Esophagus muscularis mucosa (tissue), 4 donors: ENCODE results near the gene CEP164.

Experiments used
- EP300 ChIP-seq: sonication (generic); formaldehyde crosslinking; IDR thresholded peaks from one replicate; pipeline ENCODE4 v1.6.1; 2017; ENCODE audit warnings: antibody characterized with exemption
- POLR2A ChIP-seq: fragments of 450-650 bp; IDR thresholded peaks from one replicate; pipeline ENCODE4 v1.6.1; 2017; ENCODE audit warnings: antibody characterized with exemption, moderate library complexity, mild to moderate bottlenecking, low read depth
- POLR2AphosphoS5 ChIP-seq, 2 donors: sonication (generic); formaldehyde crosslinking; IDR thresholded peaks; one replicate each; pipeline ENCODE4 v1.6.1; 2017; ENCODE audit warnings: antibody characterized with exemption in 2 of 2
- TF ChIP-seq, protein P1 (sequence below), 3 experiments: fragments of 200-600 bp in 2 of 3; fragments of 450-650 bp in 1 of 3; sonication (generic) in 2 of 3; IDR thresholded peaks; one replicate each; pipeline ENCODE4 v1.5.1; 2017 to 2019; ENCODE audit warnings: antibody characterized with exemption in 3 of 3, mild to moderate bottlenecking in 2 of 3, moderate library complexity in 1 of 3

DNA sequence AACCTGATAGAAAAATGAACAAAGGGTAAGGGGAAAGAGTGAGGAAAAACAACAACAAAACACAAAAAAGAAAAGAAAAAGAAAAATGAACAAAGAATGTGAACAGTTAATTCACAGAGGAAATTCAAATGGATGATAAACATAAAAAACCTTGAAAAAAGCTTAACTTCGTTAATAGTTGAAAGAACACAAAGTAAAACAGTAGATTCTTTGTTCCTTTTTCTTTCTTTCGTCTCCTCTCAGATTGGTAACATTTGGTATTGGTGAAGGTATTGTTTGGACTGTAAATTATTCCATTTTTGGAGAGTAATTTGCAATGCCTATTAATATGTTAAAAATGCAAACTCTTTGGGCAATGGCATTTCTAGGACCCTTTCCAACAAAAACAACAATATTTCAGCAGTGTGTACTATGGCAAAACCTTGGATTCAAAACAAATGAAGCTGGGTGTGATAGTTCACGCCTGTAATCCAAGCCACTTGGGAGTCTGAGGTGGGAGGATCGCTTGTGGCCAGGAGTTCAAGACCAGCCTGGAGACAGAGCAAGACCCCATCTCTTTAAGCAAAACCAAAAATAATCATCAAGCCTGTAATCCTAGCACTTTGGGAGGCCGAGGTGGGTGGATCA lies 8.3 kb upstream of the CEP164 start:
- TF ChIP-seq, protein P1, sequence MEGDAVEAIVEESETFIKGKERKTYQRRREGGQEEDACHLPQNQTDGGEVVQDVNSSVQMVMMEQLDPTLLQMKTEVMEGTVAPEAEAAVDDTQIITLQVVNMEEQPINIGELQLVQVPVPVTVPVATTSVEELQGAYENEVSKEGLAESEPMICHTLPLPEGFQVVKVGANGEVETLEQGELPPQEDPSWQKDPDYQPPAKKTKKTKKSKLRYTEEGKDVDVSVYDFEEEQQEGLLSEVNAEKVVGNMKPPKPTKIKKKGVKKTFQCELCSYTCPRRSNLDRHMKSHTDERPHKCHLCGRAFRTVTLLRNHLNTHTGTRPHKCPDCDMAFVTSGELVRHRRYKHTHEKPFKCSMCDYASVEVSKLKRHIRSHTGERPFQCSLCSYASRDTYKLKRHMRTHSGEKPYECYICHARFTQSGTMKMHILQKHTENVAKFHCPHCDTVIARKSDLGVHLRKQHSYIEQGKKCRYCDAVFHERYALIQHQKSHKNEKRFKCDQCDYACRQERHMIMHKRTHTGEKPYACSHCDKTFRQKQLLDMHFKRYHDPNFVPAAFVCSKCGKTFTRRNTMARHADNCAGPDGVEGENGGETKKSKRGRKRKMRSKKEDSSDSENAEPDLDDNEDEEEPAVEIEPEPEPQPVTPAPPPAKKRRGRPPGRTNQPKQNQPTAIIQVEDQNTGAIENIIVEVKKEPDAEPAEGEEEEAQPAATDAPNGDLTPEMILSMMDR (IDR thresholded peaks at IDR 0.05), result no peak
- TF ChIP-seq EP300, result no peak
- no peak for TF ChIP-seq POLR2AphosphoS5 (IDR thresholded peaks at IDR 0.05)
- no peak for TF ChIP-seq POLR2A
